Neuronal stem cell (in vitro differentiated cells): Measurements from ENCODE around the gene CDH2.

ENCODE experiments used
- DNase-seq: peaks from one replicate; pipeline ENCODE4 v3.0.0-alpha.2; 2013; ENCODE audit warnings: low spot score
- H2AFZ ChIP-seq: one replicate; pipeline ENCODE4 v1.6.1; 2013; ENCODE audit warnings: mild to moderate bottlenecking, low read length, inconsistent platforms
- H2AK5ac ChIP-seq: 2 replicates; pipeline ENCODE4 v1.6.1; 2013; ENCODE audit warnings: low read depth, mild to moderate bottlenecking, inconsistent platforms, low read length, moderate library complexity, mixed read lengths
- H2BK120ac ChIP-seq: 2 replicates; pipeline ENCODE4 v1.6.1; 2013; ENCODE audit warnings: low read depth, mild to moderate bottlenecking, inconsistent platforms, low read length, moderate library complexity, mixed read lengths
- H2BK12ac ChIP-seq: one replicate; pipeline ENCODE4 v1.6.1; 2013; ENCODE audit warnings: low read length, inconsistent platforms
- H2BK15ac ChIP-seq: 2 replicates; pipeline ENCODE4 v1.6.1; 2013; ENCODE audit warnings: mild to moderate bottlenecking, low read length, inconsistent platforms, mixed read lengths
- H2BK5ac ChIP-seq: one replicate; pipeline ENCODE4 v1.6.1; 2013; ENCODE audit warnings: inconsistent platforms, mild to moderate bottlenecking, low read length, moderate library complexity
- H3K14ac ChIP-seq: one replicate; pipeline ENCODE4 v1.6.1; 2013; ENCODE audit warnings: low read length, inconsistent platforms
- H3K18ac ChIP-seq: 2 replicates; pipeline ENCODE4 v1.6.1; 2013; ENCODE audit warnings: low read length, inconsistent platforms
- H3K23ac ChIP-seq: 2 replicates; pipeline ENCODE4 v1.6.1; 2013; ENCODE audit warnings: low read depth, mild to moderate bottlenecking, mixed read lengths, low read length, inconsistent platforms; ENCODE audit not compliant: poor library complexity
- H3K27ac ChIP-seq: replicated peaks from 3 replicates; pipeline ENCODE4 v1.5.1; 2013; ENCODE audit warnings: low read length, inconsistent platforms
- H3K27me3 ChIP-seq, 3 experiments: 2 replicates each; pipeline ENCODE4 v1.6.1; 2013; ENCODE audit warnings: low read length in 3 of 3, mild to moderate bottlenecking in 2 of 3, inconsistent platforms in 1 of 3, low read depth in 1 of 3, mixed read lengths in 1 of 3, moderate library complexity in 1 of 3; ENCODE audit not compliant: control insufficient read depth in 3 of 3, insufficient read depth in 3 of 3
- H3K36me3 ChIP-seq, 2 donors: replicated peaks in 1 of 2; 2 replicates each; pipeline ENCODE4 v1.6.1; 2013; ENCODE audit warnings: low read length in 2 of 2; ENCODE audit not compliant: control insufficient read depth in 2 of 2, insufficient read depth in 2 of 2
- H3K4ac ChIP-seq: 2 replicates; pipeline ENCODE4 v1.6.1; 2013; ENCODE audit warnings: inconsistent platforms, mild to moderate bottlenecking, low read length, moderate library complexity
- H3K4me1 ChIP-seq, 2 donors: 1 replicate in 1 of 2; 2 replicates in 1 of 2; pipeline ENCODE4 v1.6.1; 2013; ENCODE audit warnings: low read length in 2 of 2, low read depth in 1 of 2; ENCODE audit not compliant: control insufficient read depth in 2 of 2, insufficient read depth in 1 of 2
- H3K4me2 ChIP-seq: one replicate; pipeline ENCODE4 v1.6.1; 2013; ENCODE audit warnings: mild to moderate bottlenecking, low read length, inconsistent platforms; ENCODE audit not compliant: insufficient read depth, poor library complexity, severe bottlenecking
- H3K4me3 ChIP-seq, 2 donors: 2 replicates each; pipeline ENCODE4 v1.5.1; 2013; ENCODE audit warnings: low read length in 2 of 2, mild to moderate bottlenecking in 2 of 2, inconsistent platforms in 1 of 2, moderate library complexity in 1 of 2
- H3K79me1 ChIP-seq: one replicate; pipeline ENCODE4 v1.6.1; 2013; ENCODE audit warnings: low read depth, mild to moderate bottlenecking, inconsistent platforms, low read length, moderate library complexity
- H3K9ac ChIP-seq: one replicate; pipeline ENCODE4 v1.6.1; 2013; ENCODE audit warnings: mild to moderate bottlenecking, low read depth, low read length, inconsistent platforms; ENCODE audit not compliant: poor library complexity
- H3K9me3 ChIP-seq, 2 donors: replicated peaks in 1 of 2; 2 replicates each; pipeline versions ENCODE3 to v1.6.1; 2013; ENCODE audit warnings: low read length in 2 of 2, mild to moderate bottlenecking in 2 of 2, inconsistent platforms in 1 of 2, low read depth in 1 of 2, mixed read lengths in 1 of 2, moderate library complexity in 1 of 2; ENCODE audit not compliant: control insufficient read depth in 2 of 2, insufficient read depth in 1 of 2
- H4K8ac ChIP-seq: one replicate; pipeline ENCODE4 v1.6.1; 2013; ENCODE audit warnings: low read depth, mild to moderate bottlenecking, inconsistent platforms, low read length, moderate library complexity
- H4K91ac ChIP-seq: one replicate; pipeline ENCODE4 v1.6.1; 2013; ENCODE audit warnings: low read length, low read depth, mild to moderate bottlenecking, inconsistent platforms; ENCODE audit not compliant: poor library complexity
- WGBS, 2 donors: extraction: QIAGEN DNeasy Blood & Tissue Kit; methylation state at CpG; one replicate each; pipeline ENCODE4 v1.1.7; 2013; ENCODE audit warnings: missing lambda C conversion rate in 2 of 2, mixed read lengths in 1 of 2; ENCODE audit not compliant: insufficient read length in 2 of 2, insufficient replicate concordance in 1 of 2; ENCODE audit errors: extremely low coverage in 2 of 2; 5-methylcytosine and 5-hydroxymethylcytosine counted together

Gene CDH2

DNA sequence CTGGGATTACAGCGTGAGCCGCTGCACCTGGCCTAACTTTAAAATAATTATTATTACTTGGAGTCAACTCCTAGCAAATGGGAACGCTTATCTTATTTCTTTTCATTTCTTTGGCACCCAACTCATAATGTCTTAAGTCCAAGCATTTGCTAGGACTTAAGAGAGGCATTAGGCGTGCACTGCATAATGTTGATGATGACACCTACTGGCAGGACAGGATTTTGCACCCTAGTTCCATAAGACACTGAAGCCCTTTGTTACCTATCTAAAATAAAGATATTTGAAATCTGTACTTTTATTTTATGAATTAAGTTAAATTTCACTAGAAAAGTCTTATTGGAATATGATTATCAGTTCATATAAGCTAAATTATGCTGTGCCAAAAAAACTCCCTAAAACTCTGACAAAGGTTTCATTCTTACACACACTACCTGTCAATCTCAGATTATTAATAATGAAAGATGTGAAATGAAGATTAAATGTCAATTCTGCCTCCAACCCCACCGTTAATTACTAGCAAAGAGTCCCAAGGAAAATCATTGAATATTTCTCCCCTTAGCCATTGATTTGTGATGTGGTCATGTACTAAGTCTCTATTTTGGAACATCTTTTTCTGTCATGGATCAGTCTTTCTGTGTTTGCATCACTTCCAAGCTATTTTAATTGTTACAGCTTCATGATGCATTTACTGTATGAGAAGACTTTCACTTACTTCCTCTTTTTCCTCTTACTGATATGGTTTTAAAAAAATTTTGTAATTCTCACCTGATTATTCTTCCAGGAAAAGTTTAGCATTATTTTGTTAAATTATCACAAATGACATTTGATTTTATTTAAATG lies 12.7 kb upstream of the CDH2 start:
- Histone ChIP-seq H3K4me1 (no peaks in the 10 kb centered on the region), H3K27me3 (no peaks in the 10 kb centered on the region), H2BK120ac (no peak overlapping the region), H3K23ac (no peak overlapping the region), H3K9ac (no peak overlapping the region), H4K8ac (no peak overlapping the region), H2AFZ (no peak overlapping the region), H3K4me3 (no peak overlapping the region), H3K27ac (no peak overlapping the region), H3K14ac (no peak overlapping the region), H3K4me2 (no peak overlapping the region), H2AK5ac (no peak overlapping the region), H2BK5ac (no peak overlapping the region), H2BK12ac (no peak overlapping the region), H4K91ac (no peak overlapping the region), H3K36me3 (no peaks in the 10 kb centered on the region), H3K4ac (no peak overlapping the region), H3K18ac (no peak overlapping the region), H3K79me1 (no peaks in the 10 kb centered on the region), H2BK15ac (no peak overlapping the region), H3K9me3 (peaks cover 0 to 7% of the 10 kb centered on the region in 2 donors)
- DNase-seq: no peak
- no CpG with 5 or more reads among the region's 5 CpGs for WGBS, 2 donors

DNA sequence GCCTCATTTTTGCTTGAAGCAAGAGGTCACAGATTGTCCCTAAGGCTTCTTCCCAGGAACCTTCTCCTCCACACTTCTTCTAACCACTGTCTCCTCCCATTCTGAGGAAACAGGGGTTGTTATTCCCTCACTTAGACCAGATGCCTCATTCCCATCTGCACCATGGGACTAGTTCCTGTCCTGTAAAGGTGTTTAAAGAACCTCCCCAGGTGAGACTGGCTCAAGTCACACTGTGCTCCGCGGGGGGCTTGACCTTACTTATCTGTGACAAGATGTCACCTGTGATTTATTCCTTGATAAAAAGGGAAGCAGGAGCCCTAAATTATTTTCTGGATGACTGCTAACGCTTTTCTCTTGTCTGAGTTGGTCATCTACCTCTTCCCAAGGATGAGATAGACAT lies 8.2 kb upstream of the CDH2 start:
- no peak overlapping the region for H2BK120ac ChIP-seq
- H2AFZ ChIP-seq: no peak overlapping the region
- H4K91ac ChIP-seq: no peak overlapping the region
- H3K4me3 ChIP-seq: no peak overlapping the region
- H3K4ac ChIP-seq: no peak overlapping the region
- no peak overlapping the region for H3K27ac ChIP-seq
- H3K4me2 ChIP-seq: no peak overlapping the region
- no peak overlapping the region for H3K18ac ChIP-seq
- no peak overlapping the region for H2BK15ac ChIP-seq
- peaks cover 0 to 2% of the 10 kb centered on the region in 2 donors for H3K4me1 ChIP-seq
- no peak overlapping the region for H2AK5ac ChIP-seq
- H2BK5ac ChIP-seq: no peak overlapping the region
- no peaks in the 10 kb centered on the region for H3K36me3 ChIP-seq
- H2BK12ac ChIP-seq: no peak overlapping the region
- DNase-seq: no peak
- H3K14ac ChIP-seq: no peak overlapping the region
- no peaks in the 10 kb centered on the region for H3K79me1 ChIP-seq
- H3K9me3 ChIP-seq: peaks cover 0 to 4% of the 10 kb centered on the region in 2 donors
- H3K9ac ChIP-seq: no peak overlapping the region
- H3K27me3 ChIP-seq: no peaks in the 10 kb centered on the region
- peak overlapping the region; percentile 17 for H4K8ac ChIP-seq
- no peak overlapping the region for H3K23ac ChIP-seq
- no CpG with 5 or more reads among the region's 3 CpGs for WGBS, 2 donors

DNA sequence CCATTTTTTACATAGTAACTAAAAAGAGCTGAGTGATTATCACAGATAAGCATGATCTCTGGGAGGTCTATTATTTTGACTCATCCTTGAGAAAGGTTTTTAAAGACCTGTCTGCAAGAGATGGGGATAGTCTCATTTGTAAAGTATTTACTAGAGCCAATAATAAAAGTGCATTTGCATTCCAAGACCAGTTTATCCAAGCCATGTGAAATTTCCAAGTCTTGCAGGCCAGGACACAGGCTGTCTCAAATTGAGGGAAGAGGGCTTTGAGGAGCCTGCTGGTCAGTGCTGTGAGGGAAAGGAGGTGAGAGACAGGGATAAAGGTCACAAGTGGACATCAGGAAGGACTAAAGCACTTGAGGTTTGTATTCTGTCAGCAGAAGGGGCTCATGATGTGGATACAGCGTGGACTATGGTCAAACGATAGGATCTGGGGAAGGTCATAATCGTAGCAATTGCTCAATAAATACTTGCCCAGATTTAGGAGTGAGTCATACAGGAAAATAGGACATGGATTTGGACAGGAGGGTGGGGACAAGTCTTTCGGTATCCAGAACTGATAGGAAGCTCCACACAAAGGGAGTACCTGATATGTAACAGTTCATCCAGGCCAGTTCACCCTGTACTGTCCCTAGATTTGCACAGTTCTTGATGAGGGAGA lies 6.6 kb upstream of the CDH2 start:
- H3K4me1 ChIP-seq: peaks cover 0 to 6% of the 10 kb centered on the region in 2 donors
- no peak overlapping the region for H3K4me3 ChIP-seq
- no peaks in the 10 kb centered on the region for H3K36me3 ChIP-seq
- H3K4me2 ChIP-seq: no peak overlapping the region
- no peak overlapping the region for H4K91ac ChIP-seq
- no peak overlapping the region for H3K18ac ChIP-seq
- no peak overlapping the region for H3K27ac ChIP-seq
- no peaks in the 10 kb centered on the region for H3K79me1 ChIP-seq
- H2AK5ac ChIP-seq: no peak overlapping the region
- H2AFZ ChIP-seq: no peak overlapping the region
- H3K27me3 ChIP-seq: no peaks in the 10 kb centered on the region
- no peak overlapping the region for H3K23ac ChIP-seq
- no peak overlapping the region for H3K14ac ChIP-seq
- H3K9me3 ChIP-seq: no peaks in the 10 kb centered on the region
- H2BK15ac ChIP-seq: no peak overlapping the region
- H4K8ac ChIP-seq: no peak overlapping the region
- H3K4ac ChIP-seq: no peak overlapping the region
- DNase-seq: no peak
- H2BK120ac ChIP-seq: no peak overlapping the region
- H3K9ac ChIP-seq: no peak overlapping the region
- no peak overlapping the region for H2BK5ac ChIP-seq
- WGBS, 2 donors: no CpG with 5 or more reads among the region's 4 CpGs
- H2BK12ac ChIP-seq: no peak overlapping the region

DNA sequence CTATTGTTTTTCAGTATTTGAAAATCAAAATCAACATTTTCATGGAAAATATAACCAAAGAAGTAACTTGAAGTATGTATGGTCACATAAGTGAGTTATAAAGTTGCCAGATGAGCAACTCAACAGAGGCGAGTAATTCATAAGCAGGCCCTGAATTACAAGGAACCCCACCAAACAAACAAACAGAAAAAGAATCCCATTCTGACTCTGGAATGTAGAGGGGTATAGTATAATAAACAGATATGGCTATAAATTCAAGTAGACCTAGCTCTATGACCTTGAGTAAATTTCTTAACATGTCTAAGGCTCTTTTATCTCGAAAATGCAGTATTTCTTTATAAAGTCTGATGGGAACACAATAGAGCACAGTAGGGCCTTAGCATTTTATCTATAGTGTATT lies 4.7 kb upstream of the CDH2 start:
- H3K9me3 ChIP-seq: no peaks in the 10 kb centered on the region
- H2BK12ac ChIP-seq: no peak overlapping the region
- no peaks in the 10 kb centered on the region for H3K79me1 ChIP-seq
- H4K91ac ChIP-seq: no peak overlapping the region
- H2AK5ac ChIP-seq: no peak overlapping the region
- WGBS, 2 donors: no CpG with 5 or more reads among the region's 2 CpGs
- H3K4ac ChIP-seq: no peak overlapping the region
- H2BK120ac ChIP-seq: no peak overlapping the region
- no peak for DNase-seq
- no peak overlapping the region for H2BK5ac ChIP-seq
- H3K27me3 ChIP-seq: no peaks in the 10 kb centered on the region
- no peak overlapping the region for H4K8ac ChIP-seq
- no peak overlapping the region for H3K4me2 ChIP-seq
- H3K27ac ChIP-seq: no peak overlapping the region
- no peak overlapping the region for H2AFZ ChIP-seq
- no peak overlapping the region for H3K23ac ChIP-seq
- no peak overlapping the region for H3K14ac ChIP-seq
- H3K4me1 ChIP-seq: peaks cover 0 to 6% of the 10 kb centered on the region in 2 donors
- H2BK15ac ChIP-seq: no peak overlapping the region
- H3K36me3 ChIP-seq: no peaks in the 10 kb centered on the region
- H3K4me3 ChIP-seq: no peak overlapping the region
- H3K9ac ChIP-seq: no peak overlapping the region
- no peak overlapping the region for H3K18ac ChIP-seq
